Renal cortical epithelial cell (primary cell): Measurements from ENCODE around the gene PNPLA5. TPM values are rescaled to one million over a fixed set of nuclear protein-coding genes. Genes with fewer than 3 reads are reported as not detected.

Experiments
- DNase-seq: peaks from one replicate; pipeline ENCODE4 v3.0.0-alpha.2; 2011; ENCODE audit warnings: low read depth
- total RNA-seq: library from RNA; depleted of rRNA; stranded (reverse); fragments of >200 nt; gene quantifications from 2 replicates; pipeline ENCODE4 v1.2.3, GENCODE V29; 2014

PNPLA5 gene
- total RNA-seq, 1 donor from 2014 or later, result not detected

DNA sequence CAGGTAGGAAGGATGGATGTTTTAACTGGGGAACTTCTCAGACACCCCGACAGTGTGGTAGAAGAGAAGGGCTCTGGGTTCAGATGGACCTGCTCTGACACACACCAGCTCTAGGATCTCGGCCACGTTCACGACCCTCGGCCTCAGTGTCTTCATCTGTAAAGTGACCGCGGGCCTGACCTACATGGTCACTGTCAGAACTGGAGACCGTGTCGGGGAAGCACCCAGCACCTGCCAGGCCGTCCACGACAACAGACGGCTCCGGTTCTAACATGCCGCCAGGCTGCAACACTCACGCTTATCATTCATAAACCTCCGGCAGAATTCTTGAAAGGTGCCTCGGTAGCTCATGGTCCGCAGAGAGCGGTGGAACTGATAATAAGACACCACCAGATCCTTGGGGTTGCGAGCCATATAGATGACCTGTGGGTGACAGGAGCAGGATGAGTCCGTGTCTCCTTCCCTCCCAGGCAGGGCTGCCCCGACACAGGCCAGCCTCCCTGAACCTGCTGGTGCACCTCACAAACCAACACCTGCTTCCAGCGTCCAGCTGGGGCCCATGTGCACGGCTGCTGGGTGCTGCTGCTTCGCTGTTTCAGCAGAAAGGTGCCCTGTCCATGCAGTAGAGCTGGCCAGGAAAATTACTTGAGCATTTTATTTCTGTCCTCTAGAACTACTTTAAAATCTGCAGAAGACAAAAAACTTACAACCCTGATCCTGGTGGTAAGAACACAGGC, 53.1 kb downstream of the PNPLA5 start:
- no peak for DNase-seq

DNA sequence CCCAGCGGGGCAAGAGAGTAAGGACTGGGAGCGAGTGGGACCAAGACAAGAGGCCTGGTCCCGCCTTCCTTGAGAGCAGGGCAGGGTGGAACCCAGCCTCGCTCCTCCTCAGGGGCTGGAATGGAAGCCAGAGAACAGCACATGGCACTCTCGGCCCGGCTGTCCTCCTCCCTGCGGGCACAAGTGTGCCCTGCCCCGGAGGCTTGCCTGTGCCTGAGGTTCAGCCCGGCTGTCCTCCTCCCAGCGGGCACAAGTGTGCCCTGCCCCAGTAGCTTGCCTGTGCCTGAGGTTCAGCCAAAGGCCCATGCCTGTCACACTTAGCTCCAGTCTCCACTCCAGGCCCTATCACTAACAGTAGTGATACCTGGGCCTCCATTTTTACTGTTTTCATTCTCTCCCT, 53.7 kb downstream of the PNPLA5 start:
- DNase-seq, result no peak

DNA sequence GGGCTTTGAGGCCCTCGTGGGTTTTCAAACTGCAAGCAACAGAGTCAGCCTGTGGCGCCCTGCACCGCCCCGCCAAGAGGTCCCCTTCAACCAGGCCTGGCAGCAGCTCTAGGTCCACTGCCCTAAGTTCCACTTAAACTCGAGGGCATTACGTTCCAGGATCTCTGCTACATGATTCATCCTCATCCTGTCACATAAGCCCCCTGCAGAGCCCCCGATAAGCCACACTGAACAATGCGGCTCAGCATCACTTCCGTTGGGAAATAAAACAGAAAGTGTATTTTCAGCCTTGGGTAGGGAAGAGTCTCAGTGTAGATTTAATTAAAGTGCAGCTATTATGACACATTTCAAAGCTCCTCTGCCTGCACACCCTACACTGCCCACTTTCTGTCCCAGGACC, 54.1 kb downstream of the PNPLA5 start:
- no peak for DNase-seq

GRCh38 chr22:43835736-43836135, 56.1 kb downstream of the PNPLA5 start:
- no peak for DNase-seq

GRCh38 chr22:43835166-43835565, 56.6 kb downstream of the PNPLA5 start:
- DNase-seq, result no peak

- no peak for DNase-seq
Measured at GRCh38 chr22:43833286-43834240, 58.2 kb downstream of the PNPLA5 start.

GRCh38 chr22:43832393-43833265, 59.2 kb downstream of the PNPLA5 start:
- DNase-seq, result no peak

GRCh38 chr22:43831561-43832392, 60.0 kb downstream of the PNPLA5 start:
- DNase-seq, result no peak

DNA sequence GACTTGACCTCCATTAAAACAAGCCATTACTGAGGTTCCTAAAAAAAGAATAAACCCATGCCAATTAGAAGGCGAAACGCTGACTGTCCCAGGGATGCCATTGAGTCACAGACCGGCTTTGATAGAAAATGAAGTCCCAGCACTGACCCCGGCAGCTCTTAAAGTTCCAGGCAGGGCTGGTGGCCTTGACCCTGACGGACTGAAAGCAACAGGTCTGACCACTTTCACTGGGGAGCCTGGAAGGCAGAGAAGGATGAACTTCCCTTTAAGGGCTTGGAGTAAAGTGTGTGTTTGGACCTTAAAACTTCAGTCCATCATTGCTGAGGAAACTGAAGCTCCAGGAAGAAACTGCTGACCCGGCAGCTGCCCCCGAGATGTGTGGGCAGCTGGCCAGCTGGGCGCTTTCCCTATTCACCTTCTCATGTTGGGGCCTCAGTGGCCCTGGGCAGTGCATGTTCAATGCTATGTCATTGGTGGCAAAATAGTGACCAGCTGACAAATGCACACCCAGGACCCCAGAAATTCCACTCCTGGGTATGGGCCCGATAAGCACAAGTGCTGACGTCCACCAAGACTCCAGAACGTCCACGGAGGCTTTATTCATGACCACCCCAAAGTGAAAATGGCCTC, 60.8 kb downstream of the PNPLA5 start:
- DNase-seq, result no peak

DNA sequence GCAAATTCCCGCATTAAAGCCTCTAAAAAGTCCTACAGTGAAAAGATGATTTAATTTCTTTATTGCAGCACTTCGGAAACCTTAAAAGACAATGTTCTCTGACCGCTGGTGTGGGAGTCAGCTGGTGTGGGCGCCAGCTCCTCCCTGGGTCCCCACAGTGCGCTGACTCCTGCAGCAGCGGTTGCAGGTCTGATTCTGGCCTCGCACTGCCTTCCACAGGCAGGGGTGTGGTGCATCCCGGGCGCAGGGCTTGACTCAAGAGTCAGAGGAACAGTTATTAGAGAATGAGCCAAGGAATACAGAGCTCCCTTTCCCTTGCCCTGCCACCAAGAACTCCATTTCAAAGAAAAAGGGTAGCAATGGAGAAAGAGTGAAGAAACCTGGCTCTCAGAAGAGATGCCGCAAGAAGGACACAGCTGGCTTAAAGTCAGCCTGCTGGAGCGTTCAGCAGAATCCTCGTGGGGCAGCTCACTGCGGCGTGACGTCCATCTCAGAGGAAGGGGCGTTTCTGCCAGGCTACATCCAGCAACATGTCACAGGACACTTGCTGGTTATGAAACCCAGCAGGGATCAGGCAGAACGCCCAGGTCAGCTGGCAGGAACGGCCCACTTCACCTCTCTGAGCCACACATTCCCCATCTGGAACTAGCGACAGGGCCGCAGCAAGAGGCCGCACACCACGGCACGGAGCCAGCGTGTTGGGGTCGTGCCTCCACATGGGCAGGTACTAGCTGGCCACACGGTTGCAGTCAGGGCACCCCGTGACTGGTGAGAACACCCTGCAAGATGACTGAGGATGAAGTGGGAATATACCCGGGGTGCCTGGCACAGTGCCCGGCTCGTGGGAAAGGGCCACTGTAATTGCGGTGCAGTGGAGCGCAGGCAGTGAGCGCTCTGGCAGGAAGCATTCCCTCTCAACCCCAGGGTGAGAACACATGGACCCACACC, 61.6 kb downstream of the PNPLA5 start:
- DNase-seq, result peak; percentile 35

Other genes with a start within 250 kb of the PNPLA5 start
- gene EFCAB6, start 79.7 kb downstream of the PNPLA5 start, total RNA-seq, result 0.69 and 8.4 TPM in 2 replicates
- 0.50 TPM in 1 of 2 replicates, not detected in the other for gene SULT4A1, start 29.5 kb downstream of the PNPLA5 start, total RNA-seq
- gene PNPLA3, start 31.8 kb upstream of the PNPLA5 start, total RNA-seq, result 0.80 and 3.0 TPM in 2 replicates
- gene SAMM50, start 63.4 kb upstream of the PNPLA5 start, total RNA-seq, result 35.1 and 57.6 TPM in 2 replicates
- gene PARVB, start 132.3 kb upstream of the PNPLA5 start, total RNA-seq, result 20.3 and 37.5 TPM in 2 replicates